Retinal pigment epithelial cell (primary cell): ENCODE data around the gene YIPF6.

Experiments used
- DNase-seq: peaks from one replicate; pipeline ENCODE4 v3.0.0-alpha.2; 2010; ENCODE audit warnings: low read depth
- H3K4me3 ChIP-seq: 2 replicates; pipeline ENCODE4 v1.5.1; 2011; ENCODE audit warnings: mild to moderate bottlenecking, low read length, control low read depth, moderate library complexity
- TF ChIP-seq, protein P1 (sequence below): conservative IDR thresholded peaks from 2 replicates; pipeline ENCODE4 v1.5.1; 2011; ENCODE audit warnings: low read depth, low read length, control low read depth, inconsistent platforms

Gene YIPF6

DNA sequence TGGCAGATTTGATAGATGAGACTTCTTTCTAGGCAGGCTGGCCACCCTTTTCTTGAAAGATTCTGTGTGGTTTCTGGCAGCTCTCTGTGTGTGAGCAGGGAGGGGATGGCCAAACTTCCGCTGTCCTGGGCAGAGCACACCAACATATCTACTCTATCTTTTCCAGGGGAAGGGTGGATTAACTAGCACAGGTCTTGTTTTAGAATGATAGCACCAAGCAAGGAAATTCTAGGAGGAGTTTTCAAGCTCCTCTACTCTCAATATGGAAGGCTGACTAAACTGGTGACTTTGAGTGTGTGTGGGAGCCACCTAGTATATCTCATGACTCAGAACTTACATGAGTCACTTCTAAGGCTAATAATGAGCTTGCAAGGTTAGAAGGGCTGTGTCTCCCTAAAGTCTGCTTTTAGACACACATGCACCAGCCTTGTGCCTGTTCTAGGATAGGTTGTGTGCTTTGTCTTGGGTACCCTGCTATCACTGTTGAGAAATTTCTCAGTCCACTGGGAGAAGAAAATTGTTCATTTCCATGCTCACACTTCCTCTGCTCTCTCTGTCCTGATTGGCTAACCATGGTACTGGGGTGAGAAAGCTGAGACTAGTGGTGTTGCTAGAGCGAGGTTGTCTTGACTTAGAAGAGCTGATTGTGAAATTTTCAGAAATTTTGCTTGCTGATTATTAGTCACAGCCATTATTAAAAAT, 72.9 kb downstream of the YIPF6 start:
- DNase-seq: peak; percentile 60
- TF ChIP-seq, protein P1, sequence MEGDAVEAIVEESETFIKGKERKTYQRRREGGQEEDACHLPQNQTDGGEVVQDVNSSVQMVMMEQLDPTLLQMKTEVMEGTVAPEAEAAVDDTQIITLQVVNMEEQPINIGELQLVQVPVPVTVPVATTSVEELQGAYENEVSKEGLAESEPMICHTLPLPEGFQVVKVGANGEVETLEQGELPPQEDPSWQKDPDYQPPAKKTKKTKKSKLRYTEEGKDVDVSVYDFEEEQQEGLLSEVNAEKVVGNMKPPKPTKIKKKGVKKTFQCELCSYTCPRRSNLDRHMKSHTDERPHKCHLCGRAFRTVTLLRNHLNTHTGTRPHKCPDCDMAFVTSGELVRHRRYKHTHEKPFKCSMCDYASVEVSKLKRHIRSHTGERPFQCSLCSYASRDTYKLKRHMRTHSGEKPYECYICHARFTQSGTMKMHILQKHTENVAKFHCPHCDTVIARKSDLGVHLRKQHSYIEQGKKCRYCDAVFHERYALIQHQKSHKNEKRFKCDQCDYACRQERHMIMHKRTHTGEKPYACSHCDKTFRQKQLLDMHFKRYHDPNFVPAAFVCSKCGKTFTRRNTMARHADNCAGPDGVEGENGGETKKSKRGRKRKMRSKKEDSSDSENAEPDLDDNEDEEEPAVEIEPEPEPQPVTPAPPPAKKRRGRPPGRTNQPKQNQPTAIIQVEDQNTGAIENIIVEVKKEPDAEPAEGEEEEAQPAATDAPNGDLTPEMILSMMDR: no peak
- no peak overlapping the region for H3K4me3 ChIP-seq

DNA sequence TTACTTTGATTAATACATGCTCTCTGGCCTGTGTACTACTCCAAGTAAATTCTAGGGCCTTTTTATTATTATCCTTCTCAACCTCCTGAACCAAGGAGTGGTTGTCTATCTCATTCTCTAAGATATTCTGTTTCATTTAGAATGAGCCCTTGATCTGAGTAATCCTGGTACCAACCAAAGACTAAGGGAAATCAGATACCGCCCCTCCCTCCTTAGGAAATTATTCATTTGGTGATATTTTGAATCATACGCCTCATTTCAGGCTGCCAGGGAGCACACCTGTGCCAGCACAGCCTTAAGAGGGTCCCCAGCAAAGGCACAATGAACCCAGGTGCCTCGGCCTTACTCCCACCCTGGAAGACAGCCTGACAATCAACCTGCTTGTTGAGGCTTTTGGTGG, 75.4 kb downstream of the YIPF6 start:
- TF ChIP-seq, protein P1: no peak
- no peak for DNase-seq

GRCh38 chrX:68579810-68580209, 81.0 kb downstream of the YIPF6 start:
- no peak for DNase-seq
- TF ChIP-seq, protein P1: no peak
- H3K4me3 ChIP-seq: no peak overlapping the region

More for the DNA sequence above, 75.4 kb downstream of the YIPF6 start:
- no peak overlapping the region for H3K4me3 ChIP-seq

GRCh38 chrX:68584221-68584620, 85.4 kb downstream of the YIPF6 start:
- no peak overlapping the region for H3K4me3 ChIP-seq
- TF ChIP-seq, protein P1: no peak
- DNase-seq: no peak
